ENCODE results near the gene KIAA1958.

DNA sequence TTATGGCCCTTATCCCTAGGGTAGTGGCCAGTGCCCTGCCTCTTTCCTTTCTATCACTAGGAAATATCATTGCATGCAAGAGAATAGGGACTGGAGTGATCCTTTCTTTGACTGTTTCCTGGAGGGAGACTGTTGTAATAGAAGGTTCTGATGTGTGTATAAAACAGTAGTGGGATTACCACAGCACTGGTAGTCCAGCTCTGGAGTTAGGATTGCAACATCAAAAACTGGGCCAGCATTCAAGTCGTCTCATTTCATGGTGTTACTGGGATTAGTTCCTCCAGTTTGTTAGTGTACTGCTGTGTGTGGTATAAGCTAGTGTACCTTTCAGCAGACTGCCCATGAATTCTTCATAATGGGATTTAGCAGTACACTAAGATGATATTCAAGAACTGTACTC lies 45.8 kb downstream of the KIAA1958 start:
- TF ChIP-seq, protein P1, sequence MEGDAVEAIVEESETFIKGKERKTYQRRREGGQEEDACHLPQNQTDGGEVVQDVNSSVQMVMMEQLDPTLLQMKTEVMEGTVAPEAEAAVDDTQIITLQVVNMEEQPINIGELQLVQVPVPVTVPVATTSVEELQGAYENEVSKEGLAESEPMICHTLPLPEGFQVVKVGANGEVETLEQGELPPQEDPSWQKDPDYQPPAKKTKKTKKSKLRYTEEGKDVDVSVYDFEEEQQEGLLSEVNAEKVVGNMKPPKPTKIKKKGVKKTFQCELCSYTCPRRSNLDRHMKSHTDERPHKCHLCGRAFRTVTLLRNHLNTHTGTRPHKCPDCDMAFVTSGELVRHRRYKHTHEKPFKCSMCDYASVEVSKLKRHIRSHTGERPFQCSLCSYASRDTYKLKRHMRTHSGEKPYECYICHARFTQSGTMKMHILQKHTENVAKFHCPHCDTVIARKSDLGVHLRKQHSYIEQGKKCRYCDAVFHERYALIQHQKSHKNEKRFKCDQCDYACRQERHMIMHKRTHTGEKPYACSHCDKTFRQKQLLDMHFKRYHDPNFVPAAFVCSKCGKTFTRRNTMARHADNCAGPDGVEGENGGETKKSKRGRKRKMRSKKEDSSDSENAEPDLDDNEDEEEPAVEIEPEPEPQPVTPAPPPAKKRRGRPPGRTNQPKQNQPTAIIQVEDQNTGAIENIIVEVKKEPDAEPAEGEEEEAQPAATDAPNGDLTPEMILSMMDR (IDR thresholded peaks at IDR 0.05; ENCODE audit: low read length), result no peak
- TF ChIP-seq EZH2 (IDR thresholded peaks at IDR 0.05; ENCODE audit: borderline replicate concordance, low read length), result no peak
